GM23338 (cell line): ENCODE results near the gene CCDC97. TPM values are rescaled to one million over a fixed set of nuclear protein-coding genes. Genes with fewer than 3 reads are reported as not detected.

Experiments used
- ATAC-seq: fragments of 200-7000 bp; cut with Tn5 transposase; 3 replicates; pipeline ENCODE4 v1.9.1; 2020
- DNase-seq: peaks from one replicate; pipeline ENCODE4 v3.0.0-alpha.2; 2015; ENCODE audit warnings: low spot score
- H2AFZ ChIP-seq: fragments of 200-600 bp; sonication (generic); 2 replicates; pipeline ENCODE4 v1.8.0; 2016; ENCODE audit warnings: antibody characterized with exemption, mild to moderate bottlenecking, moderate library complexity
- H3F3A ChIP-seq: fragments of 200-600 bp; sonication (generic); replicated peaks from 2 replicates; pipeline ENCODE4 v1.8.0; 2017; ENCODE audit warnings: antibody characterized with exemption, mixed run types, low read depth
- H3K27ac ChIP-seq: fragments of 200-600 bp; sonication (generic); 2 replicates; pipeline ENCODE4 v1.6.1; 2016; ENCODE audit warnings: low read depth
- H3K27me3 ChIP-seq: fragments of 200-600 bp; sonication (generic); 2 replicates; pipeline ENCODE4 v1.8.0; 2016; ENCODE audit warnings: mild to moderate bottlenecking, mixed run types, moderate library complexity; ENCODE audit not compliant: insufficient read depth
- H3K36me3 ChIP-seq: fragments of 200-600 bp; sonication (generic); 2 replicates; pipeline ENCODE4 v1.8.0; 2016; ENCODE audit warnings: mild to moderate bottlenecking; ENCODE audit not compliant: insufficient read depth
- H3K4me1 ChIP-seq: fragments of 200-600 bp; sonication (generic); 2 replicates; pipeline ENCODE4 v1.8.0; 2016; ENCODE audit warnings: mild to moderate bottlenecking, moderate library complexity; ENCODE audit not compliant: insufficient read depth
- H3K4me2 ChIP-seq: fragments of 200-600 bp; sonication (generic); 2 replicates; pipeline ENCODE4 v1.7.1; 2017; ENCODE audit warnings: mixed run types
- H3K4me3 ChIP-seq: fragments of 200-600 bp; sonication (generic); 2 replicates; pipeline ENCODE4 v1.6.1; 2016; ENCODE audit warnings: mixed run types
- H3K79me2 ChIP-seq: fragments of 200-600 bp; sonication (generic); replicated peaks from 2 replicates; pipeline ENCODE4 v1.8.0; 2017; ENCODE audit warnings: mild to moderate bottlenecking; ENCODE audit not compliant: insufficient read depth
- H3K9me2 ChIP-seq: fragments of 200-600 bp; sonication (generic); 2 replicates; pipeline ENCODE4 v1.8.0; 2017; ENCODE audit not compliant: insufficient read depth
- H4K20me1 ChIP-seq: fragments of 200-600 bp; sonication (generic); replicated peaks from 2 replicates; pipeline ENCODE4 v1.8.0; 2017; ENCODE audit warnings: mild to moderate bottlenecking; ENCODE audit not compliant: insufficient read depth
- H3K27ac Mint-ChIP-seq: 2 replicates; pipeline ENCODE4 v1.8.0; 2020; ENCODE audit warnings: inconsistent platforms, mild to moderate bottlenecking, moderate library complexity, mixed read lengths
- H3K27me3 Mint-ChIP-seq: 3 replicates; pipeline ENCODE4 v1.8.0; 2022; ENCODE audit warnings: low read depth, mild to moderate bottlenecking, moderate library complexity, mixed read lengths, inconsistent platforms; ENCODE audit not compliant: insufficient read depth, poor library complexity
- H3K36me3 Mint-ChIP-seq: 3 replicates; pipeline ENCODE4 v1.8.0; 2021; ENCODE audit warnings: low read depth, mild to moderate bottlenecking, inconsistent platforms, moderate library complexity, mixed read lengths
- H3K4me1 Mint-ChIP-seq: 3 replicates; pipeline ENCODE4 v1.8.0; 2020; ENCODE audit warnings: mild to moderate bottlenecking, inconsistent platforms, mixed read lengths
- H3K4me3 Mint-ChIP-seq: 3 replicates; pipeline ENCODE4 v1.8.0; 2021; ENCODE audit warnings: moderate library complexity, mild to moderate bottlenecking, inconsistent platforms, mixed read lengths
- H3K9me3 Mint-ChIP-seq: 3 replicates; pipeline ENCODE4 v1.8.0; 2020; ENCODE audit warnings: moderate library complexity, mild to moderate bottlenecking, inconsistent platforms, mixed read lengths
- CREB1 ChIP-seq: fragments of 250-450 bp; sonication (Bioruptor Pico); IDR thresholded peaks from 2 replicates; pipeline ENCODE4 v1.5.0; 2020; ENCODE audit warnings: low read depth, mild to moderate bottlenecking, moderate library complexity
- ETS1 ChIP-seq: IDR thresholded peaks from 2 replicates; pipeline ENCODE4 v1.6.1; 2016; ENCODE audit warnings: antibody characterized with exemption
- EZH2 ChIP-seq: fragments of 200-600 bp; sonication (generic); IDR thresholded peaks from one replicate; pipeline ENCODE4 v1.8.0; 2017; ENCODE audit warnings: antibody characterized with exemption, mild to moderate bottlenecking, low read depth; ENCODE audit not compliant: unreplicated experiment
- EZH2phosphoT487 ChIP-seq: fragments of 200-600 bp; sonication (generic); IDR thresholded peaks from one replicate; pipeline ENCODE4 v1.8.1; 2018; ENCODE audit warnings: antibody characterized with exemption; ENCODE audit not compliant: unreplicated experiment
- JUNB ChIP-seq: IDR thresholded peaks from one replicate; pipeline ENCODE4 v1.6.1; 2016; ENCODE audit warnings: antibody characterized with exemption; ENCODE audit not compliant: unreplicated experiment
- NANOG ChIP-seq: IDR thresholded peaks from 2 replicates; pipeline ENCODE4 v1.6.1; 2016; ENCODE audit warnings: antibody characterized with exemption, borderline replicate concordance
- POLR2AphosphoS5 ChIP-seq: IDR thresholded peaks from 2 replicates; pipeline ENCODE4 v1.6.1; 2016; ENCODE audit warnings: antibody characterized with exemption, low read depth
- REST ChIP-seq: IDR thresholded peaks from one replicate; pipeline ENCODE4 v1.6.1; 2018; ENCODE audit warnings: antibody characterized with exemption; ENCODE audit not compliant: unreplicated experiment
- STAT1 ChIP-seq: IDR thresholded peaks from one replicate; pipeline ENCODE4 v1.6.1; 2016; ENCODE audit warnings: antibody characterized with exemption; ENCODE audit not compliant: unreplicated experiment
- ZNF114 ChIP-seq: fragments of 250-450 bp; sonication (Bioruptor Pico); IDR thresholded peaks from 2 replicates; pipeline ENCODE4 v1.5.0; 2020; ENCODE audit warnings: mild to moderate bottlenecking, moderate library complexity
- ZNF331 ChIP-seq: fragments of 250-450 bp; sonication (Bioruptor Pico); IDR thresholded peaks from 2 replicates; pipeline ENCODE4 v1.5.0; 2020; ENCODE audit warnings: low read depth, mild to moderate bottlenecking, moderate library complexity
- polyA plus RNA-seq: library from polyadenylated mRNA; unstranded; fragments of >200 nt; fragmentation: Nextera tagmentation; extraction: Ambion mirVana; gene quantifications from 2 replicates; pipeline ENCODE4 v1.2.1, GENCODE V29; 2016
- total RNA-seq: library from RNA; depleted of rRNA; stranded (reverse); fragments of >200 nt; shearing (Covaris generic); gene quantifications from 2 replicates; pipeline ENCODE4 v1.2.3, GENCODE V29; 2014

Gene CCDC97
- total and polyA plus RNA-seq, 2 experiments from 2014 or later, result 8.0 to 11.0 TPM

- no peak for TF ChIP-seq ETS1
- no peak for TF ChIP-seq JUNB
- no peak for TF ChIP-seq STAT1
- TF ChIP-seq EZH2phosphoT487, result no peak
- TF ChIP-seq CREB1 (CRISPR knock-in tag), result no peak
- no peak for TF ChIP-seq REST
- Histone ChIP-seq H3K4me3 (no peak overlapping the region), H2AFZ (no peak overlapping the region), H3K4me2 (no peak overlapping the region), H3K36me3 (no peaks in the 10 kb centered on the region), H3K4me1 (peaks cover 27% of the 10 kb centered on the region), H3K27me3 (no peaks in the 10 kb centered on the region), H3F3A (peaks cover 23% of the 10 kb centered on the region), H3K9me2 (no peaks in the 10 kb centered on the region), H3K79me2 (no peaks in the 10 kb centered on the region), H3K27ac (no peak overlapping the region), H4K20me1 (no peaks in the 10 kb centered on the region; the same call in 1 of the 2 replicates)
- no peak for DNase-seq
- Mint-ChIP-seq H3K27me3 (peaks cover 12% of the 10 kb centered on the region), H3K9me3 (peaks cover 3% of the 10 kb centered on the region; the same call in 2 of the 3 replicates), H3K27ac (no peak overlapping the region), H3K4me1 (peaks cover 30% of the 10 kb centered on the region), H3K4me3 (no peak overlapping the region), H3K36me3 (peaks cover 54% of the 10 kb centered on the region)
- ATAC-seq, result no peak
Observed at GRCh38 chr19:41319500-41320184, 9.7 kb downstream of the CCDC97 start.

- Histone ChIP-seq H2AFZ (no peak overlapping the region), H3F3A (peaks cover 25% of the 10 kb centered on the region), H3K79me2 (no peaks in the 10 kb centered on the region), H3K4me2 (no peak overlapping the region), H4K20me1 (no peaks in the 10 kb centered on the region; the same call in 1 of the 2 replicates), H3K4me3 (no peak overlapping the region), H3K27ac (no peak overlapping the region), H3K9me2 (no peaks in the 10 kb centered on the region), H3K4me1 (peaks cover 29% of the 10 kb centered on the region), H3K27me3 (no peaks in the 10 kb centered on the region), H3K36me3 (no peaks in the 10 kb centered on the region)
- H3K4me1 Mint-ChIP-seq, result peaks cover 34% of the 10 kb centered on the region
- peaks cover 54% of the 10 kb centered on the region for H3K36me3 Mint-ChIP-seq
- peaks cover 3% of the 10 kb centered on the region; the same call in 2 of the 3 replicates for H3K9me3 Mint-ChIP-seq
- H3K27ac Mint-ChIP-seq, result no peak overlapping the region
- DNase-seq, result no peak
- H3K4me3 Mint-ChIP-seq, result no peak overlapping the region
- ATAC-seq, result no peak
- H3K27me3 Mint-ChIP-seq, result peaks cover 15% of the 10 kb centered on the region
- TF ChIP-seq CREB1 (CRISPR knock-in tag) (no peak), POLR2AphosphoS5 (no peak), ZNF114 (CRISPR knock-in tag) (no peak), JUNB (no peak), NANOG (no peak), STAT1 (no peak), REST (no peak), ZNF331 (CRISPR knock-in tag) (no peak), EZH2phosphoT487 (no peak), EZH2 (no peak)
Observed at GRCh38 chr19:41320185-41320518, 10.2 kb downstream of the CCDC97 start.
